Adrenal gland (tissue), 5 donors: ENCODE measurements around the gene AP2A2.

Experiments used
- CTCF ChIP-seq, 6 experiments: fragments of 450-650 bp in 4 of 6; fragments of 200-600 bp in 2 of 6; sonication (generic) in 1 of 6; IDR thresholded peaks; 1 replicate in 5 of 6; 2 replicates in 1 of 6; pipeline versions ENCODE4 v1.5.1 to v1.8.0; 2016 to 2021; ENCODE audit warnings: antibody characterized with exemption in 6 of 6, mild to moderate bottlenecking in 2 of 6, moderate library complexity in 1 of 6
- POLR2A ChIP-seq, 2 donors: fragments of 450-650 bp; IDR thresholded peaks; one replicate each; pipeline ENCODE4 v1.6.1; 2017; ENCODE audit warnings: antibody characterized with exemption in 2 of 2, mild to moderate bottlenecking in 2 of 2, moderate library complexity in 1 of 2
- donor health status: DM: no; HTN: no; CAD: no.

- TF ChIP-seq POLR2A (IDR thresholded peaks at IDR 0.05): no peak
- no peak for TF ChIP-seq CTCF (IDR thresholded peaks at IDR 0.05)
Observed at GRCh38 chr11:1049431-1049891, 123.8 kb downstream of the AP2A2 start.
